GM19324 (cell line): ENCODE results near the gene ABCB10.
A peak's percentile ranks its signal among the peaks of the same experiment; 100 is the strongest.
"Not testable (repeated sequence)": the region's sequence is repeated elsewhere in the genome, so short reads cannot be mapped to it uniquely, and the experiment has no call there.

Experiments used
- ATAC-seq: cut with Tn5 transposase; IDR thresholded peaks from one replicate; pipeline ENCODE4 v1.9.1; 2021; ENCODE audit warnings: mild to moderate bottlenecking, moderate library complexity; ENCODE audit not compliant: unreplicated experiment, low FRiP score

Gene ABCB10

DNA sequence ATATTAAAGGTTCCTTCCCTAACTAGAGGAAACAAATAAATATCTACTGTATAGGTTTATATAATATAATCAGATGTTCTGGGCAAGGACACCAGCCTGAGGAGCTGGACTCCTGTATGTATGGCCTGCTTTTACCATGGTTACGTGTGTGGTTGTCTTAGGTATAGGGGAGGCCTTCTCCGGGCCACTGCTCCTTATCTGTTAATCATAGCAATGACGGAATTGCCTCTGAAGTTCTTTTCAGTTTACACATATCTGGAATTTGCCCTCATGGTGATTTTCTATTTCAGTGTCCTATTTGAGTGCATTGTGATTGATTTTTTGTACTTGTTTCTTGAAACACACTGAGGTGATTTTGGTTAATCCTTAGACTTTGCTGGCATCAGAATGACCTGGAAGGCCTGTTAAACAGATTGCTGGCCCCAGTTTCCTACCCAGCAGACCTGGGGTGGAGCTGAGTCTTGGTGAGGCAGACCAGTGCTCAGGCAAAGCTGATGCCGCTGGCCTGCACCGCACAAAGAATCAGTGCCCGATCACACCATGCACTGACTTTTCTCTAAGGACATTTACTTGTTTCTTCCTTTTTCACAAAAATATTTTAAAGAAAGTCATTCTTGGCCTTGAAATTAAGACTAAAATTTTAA, 18.5 kb downstream of the ABCB10 start:
- no peak for ATAC-seq

DNA sequence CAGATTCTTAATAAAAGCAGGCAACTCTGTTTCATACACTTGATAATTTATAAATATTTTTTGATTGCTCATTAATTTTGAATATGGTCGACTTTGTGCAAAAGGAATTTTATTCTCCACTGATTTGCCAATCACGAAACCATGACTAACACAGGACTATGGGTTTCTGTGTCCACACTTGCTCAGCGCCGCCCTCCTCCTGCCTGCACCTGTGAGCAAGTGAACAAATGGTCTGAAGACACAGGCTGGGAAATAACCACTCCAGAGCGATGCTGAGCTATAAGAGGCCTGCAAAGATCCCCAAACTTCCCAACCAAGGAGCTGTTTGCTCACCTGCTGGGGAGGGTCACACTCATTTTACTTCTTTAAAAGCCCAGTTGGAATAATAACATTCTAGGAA, 19.6 kb downstream of the ABCB10 start:
- no peak for ATAC-seq

DNA sequence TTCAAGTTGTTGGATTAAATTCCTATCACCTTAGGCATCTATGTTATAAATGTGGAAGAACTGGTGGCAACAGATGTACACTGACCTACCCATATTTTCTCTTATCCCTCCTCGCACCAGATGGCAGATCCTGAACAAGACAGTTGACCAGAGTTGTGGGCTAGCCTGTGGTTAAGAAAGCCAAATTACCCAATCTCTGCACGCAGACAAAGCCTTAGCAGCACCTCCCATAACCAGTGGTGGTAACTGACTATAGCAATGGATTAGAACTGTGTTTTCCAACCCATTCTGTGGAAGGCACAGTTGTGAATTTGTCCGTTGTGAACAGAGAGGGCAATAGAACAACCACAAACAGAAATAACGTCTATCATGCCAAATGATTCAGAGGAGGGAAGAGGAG, 20.6 kb downstream of the ABCB10 start:
- no peak for ATAC-seq

DNA sequence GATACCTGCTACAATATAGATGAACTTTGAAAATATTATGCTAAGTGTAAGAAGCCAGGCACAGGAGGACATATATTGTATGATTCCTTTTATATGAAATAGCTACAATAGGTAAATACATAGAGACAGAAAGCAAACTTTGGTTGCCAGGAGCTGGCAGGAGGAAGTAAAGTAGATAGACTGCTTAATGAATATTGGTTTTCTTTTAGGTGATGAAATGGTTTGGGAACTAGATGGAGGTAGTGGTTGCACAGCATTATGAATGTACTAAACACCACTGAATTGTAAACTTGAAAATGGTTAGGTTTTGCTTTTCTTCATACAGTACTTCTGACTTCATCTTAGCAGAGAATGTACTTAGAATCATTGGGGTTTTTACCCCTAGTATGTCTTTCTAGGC, 21.5 kb downstream of the ABCB10 start:
- no peak for ATAC-seq

DNA sequence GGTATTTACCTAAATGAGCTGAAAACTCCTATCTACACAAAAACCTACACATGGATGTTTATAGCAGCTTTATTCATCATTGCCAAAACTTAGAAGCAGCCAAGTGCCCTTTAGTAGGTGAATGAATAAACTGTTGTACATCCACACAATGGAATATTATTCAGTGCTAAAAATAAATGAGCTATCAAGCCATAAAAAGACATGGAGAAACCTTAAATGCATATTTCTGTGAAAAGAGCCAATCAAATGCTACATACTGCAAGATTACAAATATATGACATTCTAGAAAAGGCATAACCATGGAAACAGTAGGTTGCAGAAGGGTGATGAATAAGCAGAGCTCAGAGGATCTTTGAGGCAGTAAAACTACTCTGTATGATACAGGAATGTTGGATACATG, 23.3 kb downstream of the ABCB10 start:
- ATAC-seq = no peak

DNA sequence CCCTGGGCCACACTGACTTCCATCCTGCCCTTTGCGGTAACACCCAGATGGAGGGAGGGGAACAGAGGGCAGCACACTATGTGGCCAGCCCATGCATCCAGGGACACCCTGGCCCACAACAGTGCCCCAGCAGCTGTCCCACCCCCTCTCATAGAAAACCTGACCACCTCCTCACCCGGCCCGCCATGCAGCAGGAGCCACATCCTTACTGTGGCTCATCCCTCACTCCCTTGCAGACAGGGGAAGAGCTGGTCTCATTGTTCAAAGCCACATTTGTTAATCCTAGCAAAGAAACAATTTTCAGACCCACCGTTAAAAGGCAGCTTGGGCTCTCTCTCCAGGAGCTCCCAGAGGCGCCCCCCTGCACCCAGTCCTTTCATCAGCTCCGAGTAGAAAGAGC, 27.2 kb downstream of the ABCB10 start:
- ATAC-seq = no peak

DNA sequence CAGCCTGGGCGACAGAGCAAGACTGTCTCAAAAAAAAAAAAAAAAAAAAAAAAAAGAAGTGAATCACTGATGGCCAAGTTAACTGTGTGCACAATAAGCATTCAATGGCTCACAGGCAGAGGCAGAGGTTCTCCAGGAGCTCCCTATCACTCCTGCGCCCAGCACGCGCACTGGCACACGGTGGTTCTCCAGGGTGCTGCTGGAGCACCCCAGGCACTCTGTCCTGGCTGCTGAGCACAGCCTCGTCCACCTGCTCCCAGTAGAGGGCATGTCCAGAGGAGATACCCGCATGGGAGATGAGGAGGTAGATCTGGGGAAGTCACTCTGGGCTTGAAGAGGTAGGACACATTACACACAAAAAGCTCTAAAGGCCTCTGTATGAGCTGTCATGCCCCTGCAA, 28.9 kb downstream of the ABCB10 start:
- ATAC-seq = no peak

DNA sequence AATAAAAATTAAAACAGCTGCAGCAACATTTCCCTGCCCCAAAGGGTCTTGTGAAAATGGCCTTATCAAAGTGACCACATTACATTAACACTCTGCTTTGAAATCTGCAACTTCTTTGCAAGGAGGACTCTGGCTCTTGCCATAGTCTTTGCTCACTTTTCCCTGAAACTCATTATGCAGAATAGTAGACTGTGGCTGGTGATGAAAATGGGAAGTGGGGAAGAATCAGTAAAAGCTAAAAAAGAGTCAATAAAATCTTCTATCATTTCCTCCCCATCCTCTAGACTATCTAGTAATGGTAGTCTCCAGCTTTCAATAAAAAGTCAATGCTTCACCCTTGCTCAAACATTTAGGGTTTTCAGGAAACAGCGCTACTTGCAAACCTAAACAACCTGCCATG, 31.8 kb downstream of the ABCB10 start:
- ATAC-seq = no peak

DNA sequence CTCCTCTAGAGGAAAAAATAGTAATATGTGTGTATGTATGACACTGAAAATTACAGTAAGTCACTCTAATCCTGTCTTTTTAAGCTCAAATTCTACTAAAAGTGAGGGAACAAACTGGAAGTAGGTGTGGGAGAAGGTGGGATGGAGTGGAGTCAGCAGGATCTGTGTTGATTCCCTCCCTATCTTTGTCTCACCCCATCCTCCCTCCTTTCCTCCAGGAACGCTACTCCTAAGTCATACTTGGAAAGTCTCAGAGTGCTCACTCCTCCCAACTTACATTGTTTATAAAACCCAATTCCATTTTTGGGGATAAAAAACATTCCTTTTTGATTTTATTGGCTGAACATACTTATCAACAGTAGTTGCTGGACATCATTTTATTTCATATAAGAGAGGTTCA, 35.5 kb downstream of the ABCB10 start:
- ATAC-seq = no peak

DNA sequence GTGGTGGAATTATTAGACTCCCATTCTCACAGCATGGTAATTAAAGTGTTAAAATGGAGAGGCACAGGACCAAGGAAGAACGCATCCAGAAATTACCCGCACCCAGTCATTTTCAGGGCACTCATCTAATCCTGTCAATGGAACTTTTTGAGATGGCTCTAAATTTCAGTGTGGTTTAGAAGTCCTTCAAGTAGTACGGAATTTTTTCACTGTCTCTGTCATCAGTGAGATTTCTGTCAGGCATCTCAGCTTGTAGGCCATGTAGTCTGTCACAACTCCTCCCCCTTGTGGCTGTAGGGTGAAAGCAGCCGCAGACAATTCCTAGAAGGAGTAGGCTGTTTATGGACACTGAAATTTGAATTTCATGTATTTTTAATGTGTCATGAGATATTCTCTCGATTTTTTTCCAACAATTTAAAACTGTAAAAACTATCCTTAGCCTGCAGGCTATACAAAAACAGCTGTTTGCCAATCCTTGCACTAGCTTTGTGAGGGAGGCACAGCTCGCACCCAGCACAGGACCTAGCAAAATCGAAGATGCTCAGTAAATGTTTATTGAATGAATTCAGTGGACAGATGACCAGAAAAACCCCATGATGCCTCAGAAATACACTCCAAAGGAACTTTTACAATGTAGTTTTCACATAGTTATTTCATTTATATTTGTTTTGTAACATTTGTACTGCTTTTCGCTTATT, 43.8 kb downstream of the ABCB10 start:
- ATAC-seq = no peak

DNA sequence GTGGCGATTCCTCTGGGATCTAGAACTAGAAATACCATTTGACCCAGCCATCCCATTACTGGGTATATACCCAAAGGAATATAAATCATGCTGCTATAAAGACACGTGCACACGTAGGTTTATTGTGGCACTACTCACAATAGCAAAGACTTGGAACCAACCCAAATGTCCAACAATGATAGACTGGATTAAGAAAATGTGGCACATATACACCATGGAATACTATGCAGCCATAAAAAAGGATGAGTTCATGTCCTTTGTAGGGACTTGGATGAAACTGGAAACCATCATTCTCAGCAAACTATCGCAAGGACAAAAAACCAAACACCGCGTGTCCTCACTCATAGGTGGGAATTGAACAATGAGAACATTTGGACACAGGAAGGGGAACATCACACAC, 46.9 kb downstream of the ABCB10 start:
- ATAC-seq = not testable (repeated sequence)

DNA sequence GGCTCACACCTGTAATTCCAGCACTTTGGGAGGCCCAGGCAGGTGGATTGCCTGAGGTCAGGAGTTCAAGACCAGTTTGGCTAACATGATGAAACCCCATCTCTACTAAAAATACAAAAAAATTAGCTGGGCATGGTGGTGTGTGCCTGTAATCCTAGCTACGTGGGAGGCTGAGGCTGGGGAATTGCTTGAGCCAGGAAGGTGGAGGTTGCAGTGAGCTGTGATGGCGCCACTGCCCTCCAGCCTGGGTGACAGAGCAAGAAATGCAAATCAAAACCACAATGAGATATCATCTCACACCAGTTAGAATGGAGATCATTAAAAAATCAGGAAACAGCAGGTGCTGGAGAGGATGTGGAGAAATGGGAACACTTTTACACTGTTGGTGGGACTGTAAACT, 47.3 kb downstream of the ABCB10 start:
- not testable (repeated sequence) for ATAC-seq

DNA sequence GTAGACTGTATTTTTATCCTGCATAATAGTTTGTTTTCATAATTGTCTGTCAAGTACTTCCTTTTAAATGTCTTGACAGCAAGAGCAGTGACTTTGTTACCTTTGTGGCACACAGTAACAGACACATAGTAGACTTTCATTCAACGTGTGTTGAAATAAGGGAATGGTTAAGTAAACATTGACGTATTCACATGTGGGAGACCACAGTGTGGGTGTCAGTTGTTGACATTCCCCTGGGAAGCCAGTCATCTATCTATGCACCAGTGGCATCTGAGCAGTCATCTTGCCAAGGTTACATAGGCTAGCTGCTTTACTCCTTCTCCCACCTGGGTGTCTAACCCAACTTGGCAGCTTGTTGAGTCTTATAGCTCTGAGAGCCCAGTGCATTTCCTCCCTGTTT, 48.9 kb downstream of the ABCB10 start:
- no peak for ATAC-seq

DNA sequence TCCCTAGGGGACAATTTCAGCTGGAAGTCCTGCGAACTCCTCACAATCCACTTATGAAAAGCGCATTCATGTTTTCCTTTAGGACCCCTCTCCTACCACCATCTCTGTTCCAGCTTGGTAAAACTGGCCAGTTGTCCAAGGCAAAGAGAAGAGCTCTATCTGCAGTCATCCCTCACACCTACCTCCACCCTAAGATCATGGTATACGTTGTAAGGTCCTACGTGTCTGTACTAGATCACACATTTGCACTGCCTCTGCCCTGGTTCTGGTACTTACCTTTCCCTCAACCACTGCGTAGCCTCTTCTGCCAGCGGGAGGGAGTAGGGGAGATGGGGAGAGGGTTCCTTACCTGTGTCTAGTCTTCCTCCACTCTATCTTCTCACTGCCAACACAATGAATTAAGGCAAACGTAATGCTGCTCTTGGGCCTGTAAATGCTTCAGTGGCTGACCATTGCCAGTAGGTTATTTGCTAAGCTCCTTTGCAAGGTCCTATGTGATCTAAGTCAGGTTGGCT, 49.6 kb downstream of the ABCB10 start:
- no peak for ATAC-seq

DNA sequence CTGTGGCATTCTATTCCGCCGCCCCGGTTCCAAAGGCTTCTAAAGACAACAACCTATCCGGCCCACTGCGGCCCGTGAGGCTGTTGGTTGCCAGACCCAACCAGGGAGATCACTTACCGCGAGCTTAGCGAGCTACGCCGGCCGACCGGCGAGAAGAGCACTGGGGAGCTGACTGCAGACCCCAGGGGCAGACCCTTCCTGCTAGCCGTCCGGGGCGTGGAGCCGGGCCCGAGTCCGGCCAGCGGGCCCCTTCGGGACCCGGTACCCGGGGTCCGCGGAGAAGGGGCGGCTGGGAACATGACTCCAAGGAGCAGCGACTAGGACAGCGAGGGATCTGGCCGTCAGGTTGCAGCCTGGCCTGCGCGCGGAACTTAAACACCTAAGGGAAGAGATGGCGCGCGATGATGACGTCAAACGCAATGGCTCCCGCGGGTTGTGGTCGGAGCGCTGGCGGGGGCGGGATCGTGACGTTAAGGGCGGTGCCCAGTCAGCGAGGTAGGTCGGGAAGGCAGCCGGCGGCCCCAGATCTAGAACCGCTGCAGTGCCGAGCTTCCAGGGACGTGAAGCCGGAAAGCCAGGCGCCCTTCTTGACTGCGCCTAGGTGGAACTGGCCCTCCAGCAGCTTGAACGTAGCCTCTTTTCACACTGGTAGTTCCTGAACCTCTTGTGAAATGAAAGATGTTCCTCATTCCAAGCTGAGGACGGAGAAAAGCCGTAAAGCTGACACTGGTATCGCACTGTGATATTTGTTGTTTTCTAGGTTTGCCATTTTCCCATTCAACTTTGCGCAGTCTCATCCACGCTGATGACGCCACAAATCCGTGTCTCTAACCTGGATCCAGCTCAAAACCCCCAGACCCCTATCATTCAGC, 50.3 kb downstream of the ABCB10 start, which contains the start of gene NUP133:
NUP133 (minus strand) TSS at position 391 of the 872 bp plus-strand sequence; CDS start at position 299, 92 bp downstream.
- peak; percentile 95 for ATAC-seq

DNA sequence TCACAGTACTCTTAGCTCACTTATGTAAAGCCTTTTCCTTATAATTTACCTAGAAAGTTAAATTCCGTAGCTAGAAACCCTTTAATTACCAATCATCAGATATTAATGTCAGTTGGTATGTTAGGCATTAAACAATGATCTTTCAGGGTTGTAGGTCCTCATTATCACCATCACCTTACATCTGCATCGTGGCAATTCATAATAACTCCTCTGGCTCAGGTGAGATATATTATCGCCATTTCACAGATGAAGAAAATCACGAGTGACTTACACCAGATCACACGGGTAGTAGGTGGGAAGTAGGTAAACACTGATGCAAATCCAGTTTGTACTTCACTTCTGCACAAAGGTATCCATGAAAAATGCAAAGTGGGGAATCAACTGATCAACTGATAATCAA, 51.0 kb downstream of the ABCB10 start:
- peak; percentile 4 for ATAC-seq

DNA sequence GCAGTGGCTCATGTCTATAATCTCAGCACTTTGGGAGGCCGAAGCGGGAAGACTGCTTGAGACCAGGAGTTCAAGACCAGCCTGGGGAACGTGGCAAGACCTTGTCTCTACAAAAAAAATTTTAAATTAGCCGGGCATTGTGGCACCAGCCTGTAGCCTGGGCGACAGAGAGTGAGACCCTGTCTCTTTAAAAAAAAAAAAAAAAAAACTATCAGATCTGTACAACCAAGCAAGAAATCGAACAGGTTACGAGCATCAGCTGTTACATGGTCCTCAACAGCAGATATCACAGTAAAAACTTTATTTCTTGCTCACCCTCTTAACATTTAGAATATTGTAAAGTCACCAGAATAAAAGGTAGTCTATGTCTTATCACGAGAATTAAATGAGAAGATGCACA, 51.9 kb downstream of the ABCB10 start:
- no peak for ATAC-seq

DNA sequence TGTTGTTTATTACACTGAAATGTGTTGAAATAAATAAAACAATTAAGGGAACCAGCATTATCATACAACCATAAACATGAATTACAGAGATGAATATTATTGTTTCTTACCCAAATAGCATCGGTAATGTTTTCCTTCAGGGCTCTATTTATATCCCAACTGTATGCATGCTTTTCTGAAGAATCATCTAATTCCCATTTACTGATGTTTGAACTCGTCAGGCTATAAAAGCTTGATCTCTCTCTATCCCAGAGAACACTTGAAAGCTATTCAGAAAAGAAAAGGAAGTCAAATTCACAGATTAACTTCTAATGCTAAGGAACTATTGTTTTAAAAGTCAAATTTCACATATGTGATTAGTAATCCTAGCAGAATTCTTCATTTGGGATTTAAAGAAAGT, 62.7 kb downstream of the ABCB10 start:
- ATAC-seq = no peak

DNA sequence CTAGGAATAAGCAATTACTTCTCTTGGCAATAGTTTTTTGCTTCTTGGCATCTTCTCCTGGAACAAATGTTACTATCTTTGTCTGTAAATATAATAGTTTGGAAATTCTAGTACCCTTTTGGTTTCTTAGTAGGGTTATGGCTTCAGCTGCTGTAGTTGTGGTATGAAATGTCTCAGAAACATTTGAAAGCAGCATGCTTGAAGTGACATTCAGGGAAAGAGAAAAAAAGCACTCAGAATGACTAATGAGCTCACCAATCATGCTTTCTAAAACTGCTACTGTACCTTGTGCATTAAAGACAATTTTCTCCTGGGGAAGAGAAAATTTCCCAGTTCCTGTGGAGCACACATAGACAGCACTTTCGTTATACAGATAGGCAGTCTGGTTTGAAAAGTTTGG, 71.3 kb downstream of the ABCB10 start:
- ATAC-seq = no peak

DNA sequence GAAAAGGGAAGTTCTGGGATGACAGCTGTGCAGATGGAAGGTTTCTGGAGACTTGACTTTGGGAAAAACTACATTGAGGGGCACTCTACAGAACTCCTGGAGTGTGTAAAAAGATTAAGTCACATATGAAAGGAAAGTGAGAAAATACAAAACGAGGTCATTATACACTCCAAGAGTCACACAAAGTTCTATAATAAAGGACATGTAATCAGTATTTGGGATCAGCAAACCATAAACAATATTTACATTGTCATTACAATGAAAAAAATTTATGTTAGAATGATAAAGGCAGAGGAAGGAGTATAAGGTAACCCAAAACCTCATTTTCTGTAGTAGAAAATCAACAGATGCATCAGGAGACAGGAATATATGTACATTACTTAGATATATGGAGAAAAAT, 73.2 kb downstream of the ABCB10 start:
- ATAC-seq = no peak

DNA sequence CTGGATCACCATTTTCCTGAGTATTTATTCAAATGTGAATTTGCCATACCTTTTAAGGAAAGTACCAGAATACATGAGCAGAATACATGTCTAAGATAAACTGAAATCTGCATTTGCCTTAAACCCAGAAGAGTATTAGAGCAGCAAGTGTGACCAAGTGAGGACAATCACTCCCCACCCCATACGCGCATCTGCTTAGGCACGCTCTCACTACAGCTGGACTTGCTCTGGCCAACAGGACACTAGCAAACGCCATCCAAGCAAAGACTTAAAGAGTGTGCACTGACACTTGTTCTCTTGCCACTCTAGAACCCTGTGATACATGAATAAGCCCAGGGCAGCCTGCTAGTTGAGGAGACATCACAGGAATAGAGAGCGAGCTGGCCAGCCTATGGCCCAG, 76.0 kb downstream of the ABCB10 start:
- no peak for ATAC-seq
